ENCODE results near the gene SERPINE2. TPM values are rescaled to one million over a fixed set of nuclear protein-coding genes. Genes with fewer than 3 reads are reported as not detected.
A peak's percentile ranks its signal among the peaks of the same experiment; 100 is the strongest.

Gene SERPINE2
- total RNA-seq, 6 experiments from 2014 or later = 145 to 385 (median 169) TPM

DNA sequence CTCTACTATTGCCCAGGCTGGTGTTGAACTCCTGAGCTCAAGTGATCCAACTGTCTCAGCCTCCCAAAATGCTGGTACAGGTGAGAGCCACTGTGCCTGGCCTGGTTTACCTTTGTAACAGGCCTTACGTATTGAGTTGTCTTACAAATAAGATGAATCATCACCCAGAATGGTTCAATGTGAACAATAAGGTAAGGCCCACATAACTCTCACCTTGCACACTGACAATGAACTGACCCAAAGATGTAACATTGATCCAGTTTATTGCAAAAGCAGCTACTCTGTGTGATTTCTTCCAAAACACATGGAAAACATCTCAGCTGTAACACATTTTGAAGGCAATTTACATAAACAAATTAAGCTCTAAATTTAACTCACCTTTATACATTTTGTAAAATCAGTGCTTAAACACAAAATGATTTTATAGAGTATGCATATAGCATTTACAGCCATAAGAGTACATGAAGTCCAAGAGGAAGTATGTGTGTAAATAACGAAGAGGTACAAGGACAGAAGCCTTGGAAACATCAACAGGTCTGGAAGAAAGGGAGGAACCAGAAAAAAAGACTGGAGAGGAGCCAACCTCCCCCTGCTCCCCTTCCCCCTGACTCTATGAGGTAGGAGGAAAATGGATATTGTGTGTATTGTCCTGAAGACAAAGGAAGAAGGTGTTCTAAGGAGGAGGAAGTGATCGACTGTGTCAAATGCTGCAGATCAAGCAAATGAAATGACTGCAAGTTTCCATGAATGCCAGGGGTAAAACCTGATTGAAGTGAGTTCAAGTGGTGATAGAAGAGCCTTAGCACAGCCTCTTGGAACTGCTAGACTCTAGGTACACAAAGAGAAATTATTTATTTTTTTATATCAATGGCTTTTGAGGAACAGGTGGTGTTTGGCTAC lies 88.4 kb downstream of the SERPINE2 start:
- peaks cover 1% of the 10 kb centered on the region; the same call in 1 of the 2 replicates for H3K27me3 Mint-ChIP-seq (ENCODE audit: insufficient read depth)
- no peaks in the 10 kb centered on the region for H3K9me3 Mint-ChIP-seq
- no peak for DNase-seq
- peaks cover 27% of the 10 kb centered on the region for H3K4me1 Mint-ChIP-seq (ENCODE audit: low read depth)
- no peak overlapping the region for H3K27ac Mint-ChIP-seq
- no peaks in the 10 kb centered on the region for H3K36me3 Mint-ChIP-seq (ENCODE audit: low read depth)
- no peak overlapping the region for H3K4me3 Mint-ChIP-seq
- TF ChIP-seq, protein P1, sequence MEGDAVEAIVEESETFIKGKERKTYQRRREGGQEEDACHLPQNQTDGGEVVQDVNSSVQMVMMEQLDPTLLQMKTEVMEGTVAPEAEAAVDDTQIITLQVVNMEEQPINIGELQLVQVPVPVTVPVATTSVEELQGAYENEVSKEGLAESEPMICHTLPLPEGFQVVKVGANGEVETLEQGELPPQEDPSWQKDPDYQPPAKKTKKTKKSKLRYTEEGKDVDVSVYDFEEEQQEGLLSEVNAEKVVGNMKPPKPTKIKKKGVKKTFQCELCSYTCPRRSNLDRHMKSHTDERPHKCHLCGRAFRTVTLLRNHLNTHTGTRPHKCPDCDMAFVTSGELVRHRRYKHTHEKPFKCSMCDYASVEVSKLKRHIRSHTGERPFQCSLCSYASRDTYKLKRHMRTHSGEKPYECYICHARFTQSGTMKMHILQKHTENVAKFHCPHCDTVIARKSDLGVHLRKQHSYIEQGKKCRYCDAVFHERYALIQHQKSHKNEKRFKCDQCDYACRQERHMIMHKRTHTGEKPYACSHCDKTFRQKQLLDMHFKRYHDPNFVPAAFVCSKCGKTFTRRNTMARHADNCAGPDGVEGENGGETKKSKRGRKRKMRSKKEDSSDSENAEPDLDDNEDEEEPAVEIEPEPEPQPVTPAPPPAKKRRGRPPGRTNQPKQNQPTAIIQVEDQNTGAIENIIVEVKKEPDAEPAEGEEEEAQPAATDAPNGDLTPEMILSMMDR (IDR thresholded peaks at IDR 0.05) = no peak

DNA sequence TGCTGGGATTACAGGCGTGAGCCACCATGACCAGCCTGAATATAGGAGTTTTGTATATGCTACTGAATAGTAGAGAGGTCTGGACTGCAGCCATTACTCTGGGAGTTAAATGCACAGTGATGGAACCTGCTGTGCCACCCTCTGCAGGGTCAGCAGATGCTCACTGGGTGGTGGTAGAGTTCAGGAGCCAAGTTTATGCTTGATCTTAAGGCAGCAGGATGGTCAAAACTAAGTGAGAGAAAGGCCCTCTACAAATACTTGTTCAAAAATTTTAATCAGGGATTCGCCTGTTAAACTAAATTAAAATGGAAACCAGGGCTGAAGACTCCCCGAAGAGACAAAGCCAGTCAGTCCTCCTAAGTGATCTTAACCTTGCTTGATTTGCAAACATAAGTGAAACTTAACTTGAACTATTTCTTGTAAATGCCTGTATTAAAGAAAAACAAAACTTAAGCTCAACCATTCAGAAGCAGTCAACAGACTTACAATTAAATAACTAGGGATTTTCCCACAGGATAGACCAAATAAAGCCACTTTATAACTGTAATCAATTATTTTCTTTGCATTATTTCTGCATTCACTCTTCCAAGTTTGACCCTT lies 89.7 kb downstream of the SERPINE2 start:
- Mint-ChIP-seq H3K36me3 (ENCODE audit: low read depth) (no peaks in the 10 kb centered on the region), H3K9me3 (no peaks in the 10 kb centered on the region), H3K27ac (no peak overlapping the region), H3K4me3 (no peak overlapping the region), H3K27me3 (ENCODE audit: insufficient read depth) (peaks cover 1% of the 10 kb centered on the region; the same call in 1 of the 2 replicates), H3K4me1 (ENCODE audit: low read depth) (peaks cover 29% of the 10 kb centered on the region)
- TF ChIP-seq, protein P1 (IDR thresholded peaks at IDR 0.05) = no peak
- DNase-seq = no peak

DNA sequence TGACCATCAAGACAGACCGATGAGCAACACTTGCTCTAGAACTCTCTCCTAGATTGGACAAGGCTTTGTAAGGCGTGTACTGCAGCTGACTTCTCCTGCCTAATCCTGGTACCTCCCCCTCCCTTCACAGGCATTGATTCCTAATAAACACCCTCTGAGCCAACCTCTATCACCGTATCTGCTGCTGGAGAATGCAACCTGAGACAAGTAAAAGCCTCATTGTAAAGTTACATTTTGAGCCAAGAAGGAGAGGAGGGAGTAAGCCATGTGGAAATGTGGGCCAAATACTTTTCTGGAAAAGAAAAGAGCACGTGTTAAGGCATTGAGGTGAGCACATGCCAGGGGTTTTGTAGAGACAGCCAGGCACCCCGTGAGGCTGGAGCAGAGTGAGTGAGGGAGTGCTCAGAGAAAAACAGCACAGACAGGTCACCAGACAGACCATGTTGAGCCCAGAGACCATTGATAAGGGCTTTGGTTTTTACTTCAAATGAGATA lies 91.3 kb downstream of the SERPINE2 start:
- H3K27ac Mint-ChIP-seq = no peak overlapping the region
- peaks cover 1% of the 10 kb centered on the region; the same call in 1 of the 2 replicates for H3K27me3 Mint-ChIP-seq (ENCODE audit: insufficient read depth)
- peaks cover 31% of the 10 kb centered on the region for H3K4me1 Mint-ChIP-seq (ENCODE audit: low read depth)
- TF ChIP-seq, protein P1 (IDR thresholded peaks at IDR 0.05) = no peak
- H3K9me3 Mint-ChIP-seq = peaks cover 4% of the 10 kb centered on the region
- no peak overlapping the region for H3K4me3 Mint-ChIP-seq
- H3K36me3 Mint-ChIP-seq (ENCODE audit: low read depth) = peaks cover 10% of the 10 kb centered on the region; the same call in 1 of the 2 replicates
- no peak for DNase-seq

DNA sequence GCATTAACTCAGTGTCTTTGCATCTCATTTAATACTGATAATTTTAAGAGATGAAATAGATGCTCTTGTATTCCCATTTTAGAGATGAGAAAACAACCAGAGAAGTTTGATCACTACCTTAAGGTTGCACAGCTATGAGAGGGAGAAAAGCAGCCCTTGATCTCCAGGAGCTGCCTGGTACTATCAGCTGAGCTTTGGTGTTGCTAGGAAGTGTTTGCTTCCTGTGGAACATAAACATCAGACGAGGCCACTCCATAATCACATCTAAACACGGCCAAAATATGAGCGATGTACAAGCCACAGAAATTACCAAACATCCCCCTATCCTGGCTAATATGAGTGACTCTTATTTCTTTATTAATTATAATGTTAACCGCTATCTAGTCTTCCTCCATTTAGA lies 93.3 kb downstream of the SERPINE2 start:
- peaks cover 1% of the 10 kb centered on the region; the same call in 1 of the 2 replicates for H3K27me3 Mint-ChIP-seq (ENCODE audit: insufficient read depth)
- H3K36me3 Mint-ChIP-seq (ENCODE audit: low read depth) = peaks cover 15% of the 10 kb centered on the region
- peaks cover 4% of the 10 kb centered on the region for H3K9me3 Mint-ChIP-seq
- H3K4me1 Mint-ChIP-seq (ENCODE audit: low read depth) = peaks cover 44% of the 10 kb centered on the region
- no peak overlapping the region for H3K27ac Mint-ChIP-seq
- no peak for DNase-seq
- TF ChIP-seq, protein P1 (IDR thresholded peaks at IDR 0.05) = no peak
- peak overlapping the region; percentile 19; the same call in 1 of the 2 replicates for H3K4me3 Mint-ChIP-seq

DNA sequence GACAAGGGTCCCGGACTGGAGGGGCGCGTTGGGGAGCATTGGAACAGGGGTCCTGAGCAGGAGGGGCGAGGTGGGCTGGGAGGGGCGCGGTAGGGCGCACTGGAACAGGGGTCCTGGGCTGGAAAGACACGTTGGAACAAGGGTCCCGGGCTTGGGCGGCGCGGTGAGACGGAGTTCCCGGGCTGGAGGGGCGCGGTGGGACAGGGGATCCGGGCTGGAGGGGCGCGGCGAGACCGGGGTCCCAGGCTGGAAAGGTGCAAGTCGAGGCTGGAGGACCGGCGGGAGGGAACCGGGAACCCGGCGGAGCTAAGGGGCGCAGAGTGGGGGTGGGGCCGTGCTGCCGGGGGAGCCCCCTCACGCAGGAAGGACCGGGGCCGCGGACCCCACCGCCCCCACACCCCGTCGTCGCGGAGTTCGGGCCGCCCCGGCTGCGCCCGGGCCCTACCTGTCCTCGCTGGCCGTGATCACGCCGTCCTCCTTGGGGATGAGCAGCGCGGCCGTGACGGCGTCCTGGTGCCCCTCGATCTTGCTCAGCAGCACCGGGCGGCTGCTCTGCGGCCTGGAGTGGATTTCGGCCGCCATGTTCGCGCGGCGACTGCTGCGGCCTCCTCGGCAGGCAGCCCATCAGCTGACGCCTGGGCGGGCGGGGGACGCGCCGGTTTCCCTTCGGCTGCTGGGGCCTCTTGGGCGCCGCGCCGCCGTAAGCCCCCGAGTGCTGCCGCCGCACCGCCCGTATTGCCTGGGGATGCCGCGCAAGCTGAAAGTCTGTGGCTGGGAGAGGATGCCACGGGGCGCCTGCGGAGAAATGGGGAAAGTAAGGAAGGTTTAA lies 94.2 kb downstream of the SERPINE2 start, which contains the start of gene WDFY1:
WDFY1 (minus strand) TSS at position 633 of the 829 bp plus-strand sequence; CDS start at position 582, 51 bp downstream.
- Mint-ChIP-seq H3K27ac (peak within 1 kb of the TSS; percentile 90), H3K36me3 (ENCODE audit: low read depth) (peaks cover 15% of the 10 kb centered on the region), H3K9me3 (peaks cover 4% of the 10 kb centered on the region), H3K4me3 (peak within 1 kb of the TSS; percentile 96), H3K4me1 (ENCODE audit: low read depth) (peaks cover 44% of the 10 kb centered on the region), H3K27me3 (ENCODE audit: insufficient read depth) (peaks cover 1% of the 10 kb centered on the region; the same call in 1 of the 2 replicates)
- peak; percentile 83 for DNase-seq
- TF ChIP-seq, protein P1 (IDR thresholded peaks at IDR 0.05) = no peak
